CD4-positive, alpha-beta T cell treated with Interleukin-21 for 1 hour (primary cell): ENCODE measurements around the gene B3GAT2.

Source experiments
- DNase-seq: peaks from one replicate; pipeline ENCODE4 v3.0.0-alpha.2; 2020

B3GAT2 gene

DNA sequence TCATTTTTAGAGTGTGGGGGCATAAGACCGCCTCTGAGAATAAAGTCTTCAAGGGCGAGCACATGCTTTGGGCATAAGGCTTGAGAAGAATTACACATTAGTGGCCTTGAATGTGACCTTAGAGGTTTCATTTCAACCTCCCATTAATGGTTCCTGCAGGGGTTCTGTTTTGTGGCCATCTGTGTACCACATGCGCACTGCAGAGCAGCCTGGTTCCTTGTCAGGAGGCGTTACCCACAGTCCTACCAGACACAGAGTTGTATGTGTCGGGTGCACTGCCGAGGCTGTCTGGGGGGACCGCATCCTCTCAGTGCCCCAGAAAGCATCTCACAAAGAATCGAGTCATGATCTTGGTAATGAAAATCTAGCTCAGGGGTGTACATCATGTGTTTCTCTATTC is 115.7 kb downstream of the B3GAT2 start:
- DNase-seq, result no peak

DNA sequence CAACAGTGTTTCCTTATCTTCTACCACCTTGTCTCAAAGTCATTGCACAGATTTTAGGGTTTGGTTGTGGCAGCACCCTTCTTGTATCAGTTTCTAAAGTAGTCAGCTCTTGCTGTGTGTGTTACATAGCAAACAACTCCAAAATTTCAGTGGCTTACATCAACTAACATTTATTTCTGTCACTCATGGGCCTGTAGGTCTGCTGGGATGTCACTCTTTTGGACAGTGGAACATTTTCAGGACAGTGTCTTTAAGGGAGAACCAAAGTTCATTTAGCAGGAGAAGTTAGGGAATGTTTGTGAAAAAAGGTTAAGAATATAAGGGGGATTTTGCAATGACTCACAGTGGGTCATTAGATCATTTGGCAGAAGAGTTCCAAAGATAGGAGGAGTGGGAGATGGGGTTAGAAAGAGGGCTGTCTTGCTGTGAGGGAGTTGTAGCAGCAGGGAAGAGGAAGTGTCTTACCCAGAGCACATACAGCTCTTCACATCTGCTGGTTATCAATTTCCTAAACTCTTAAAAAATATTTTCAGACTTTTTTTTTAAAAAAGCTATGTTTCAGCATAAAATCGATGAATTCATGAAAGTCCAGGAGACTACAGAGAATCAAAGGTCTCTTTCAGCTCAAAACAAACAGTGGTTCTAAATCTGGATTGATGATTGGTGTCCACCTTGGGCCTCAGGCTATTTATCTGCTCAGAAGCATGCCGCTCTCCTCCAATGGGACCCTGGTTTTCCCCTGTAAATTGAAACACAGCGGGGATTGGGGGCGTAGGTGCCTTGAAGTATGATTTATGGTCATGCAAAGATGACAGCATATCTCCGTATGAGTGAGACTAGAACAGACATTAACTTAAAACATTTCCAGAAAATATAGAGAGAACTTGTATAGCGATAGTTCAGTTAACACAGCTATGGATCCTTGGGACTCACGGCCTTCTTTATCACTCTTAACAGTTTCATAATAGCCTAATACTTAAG is 117.3 kb downstream of the B3GAT2 start:
- no peak for DNase-seq

DNA sequence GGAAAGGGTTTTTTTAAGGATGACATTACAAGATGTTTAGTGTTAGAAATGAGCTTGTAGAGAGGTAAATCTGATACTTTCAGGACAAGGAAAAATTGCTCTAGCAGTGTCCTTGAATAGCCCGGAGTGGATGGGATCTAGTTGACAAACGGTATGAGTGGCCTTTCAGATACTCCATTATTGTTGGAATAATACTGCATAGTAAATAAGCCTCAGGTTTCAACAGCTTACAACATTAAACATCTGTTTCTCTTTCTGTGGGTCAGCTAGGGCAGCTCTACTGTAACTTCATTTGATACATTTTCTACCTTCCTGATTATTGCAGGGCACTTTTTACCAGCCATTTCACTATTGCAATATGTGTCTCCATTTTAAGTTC is 118.0 kb downstream of the B3GAT2 start:
- no peak for DNase-seq

DNA sequence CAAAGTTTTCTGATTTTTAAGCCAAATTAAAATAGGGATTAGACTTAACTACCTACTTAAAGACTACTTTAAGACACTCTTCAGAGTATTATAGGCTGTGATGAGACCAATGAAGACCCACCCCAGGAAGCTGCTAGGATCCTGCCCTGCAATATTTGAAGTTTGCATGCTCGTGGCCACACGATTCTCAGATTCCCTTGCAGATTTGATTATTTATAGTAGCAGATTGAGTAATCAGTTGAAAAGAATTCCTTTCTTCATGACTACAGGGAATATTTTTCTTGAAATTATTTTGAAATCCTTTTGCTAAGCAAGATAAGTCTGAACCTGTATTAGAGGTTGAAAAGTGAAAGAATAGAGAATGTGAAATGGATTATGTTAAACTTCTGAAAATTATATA is 122.3 kb downstream of the B3GAT2 start:
- no peak for DNase-seq

DNA sequence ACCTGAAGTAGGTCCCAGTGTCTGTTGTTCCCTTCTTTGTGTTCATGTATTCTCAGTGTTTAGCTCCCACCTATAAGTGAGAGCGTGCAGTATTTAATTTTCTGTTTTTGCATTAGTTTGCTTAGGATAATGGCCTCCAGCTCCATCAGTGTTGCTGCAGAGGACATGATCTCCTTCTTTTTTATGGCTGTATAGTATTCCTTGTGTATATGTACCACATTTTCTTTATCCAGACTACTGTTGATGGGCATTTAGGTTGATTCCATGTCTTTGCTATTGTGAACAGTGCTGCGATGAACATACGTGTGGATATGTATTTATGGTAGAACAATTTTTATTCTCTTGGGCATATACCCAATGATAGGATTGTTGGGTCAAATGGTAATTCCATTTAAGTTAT is 125.4 kb downstream of the B3GAT2 start:
- no peak for DNase-seq

DNA sequence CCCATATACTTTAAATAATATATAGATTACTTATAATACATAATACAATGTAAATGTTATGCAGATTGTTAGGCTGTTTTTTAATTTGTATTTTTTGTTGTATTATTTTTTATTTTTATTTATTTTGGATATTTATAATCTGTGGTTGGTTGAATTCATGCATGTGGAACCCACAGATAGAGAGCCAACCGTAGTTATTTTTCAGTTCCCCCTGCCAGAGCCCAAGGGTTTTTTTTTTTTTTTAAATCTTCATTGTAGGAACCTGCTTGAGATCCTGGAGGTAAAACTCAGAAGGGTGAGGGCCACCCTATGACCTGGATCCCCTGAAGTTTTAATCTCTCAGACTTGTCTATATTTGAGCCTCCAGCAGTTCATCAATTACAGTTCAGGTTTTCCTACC is 133.2 kb downstream of the B3GAT2 start:
- no peak for DNase-seq

DNA sequence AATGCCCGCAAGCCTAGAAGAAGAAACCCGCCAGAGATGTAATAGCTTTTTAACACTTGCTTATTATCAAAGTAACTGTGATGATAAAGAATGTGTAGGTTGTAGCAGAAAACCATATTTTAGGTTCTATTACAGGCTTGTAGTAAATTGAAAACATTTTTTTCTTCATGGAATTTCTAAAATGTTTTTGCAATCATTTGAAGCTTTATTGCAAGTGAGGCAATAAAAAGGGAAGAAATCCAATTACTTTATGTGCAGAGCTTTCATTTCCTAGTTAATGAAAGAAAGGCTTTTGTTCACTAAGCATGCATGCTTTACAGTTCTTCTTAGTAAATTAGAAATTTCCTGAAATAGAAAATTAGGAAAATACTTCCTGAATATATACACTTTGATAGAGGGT is 135.1 kb downstream of the B3GAT2 start:
- DNase-seq, result no peak

DNA sequence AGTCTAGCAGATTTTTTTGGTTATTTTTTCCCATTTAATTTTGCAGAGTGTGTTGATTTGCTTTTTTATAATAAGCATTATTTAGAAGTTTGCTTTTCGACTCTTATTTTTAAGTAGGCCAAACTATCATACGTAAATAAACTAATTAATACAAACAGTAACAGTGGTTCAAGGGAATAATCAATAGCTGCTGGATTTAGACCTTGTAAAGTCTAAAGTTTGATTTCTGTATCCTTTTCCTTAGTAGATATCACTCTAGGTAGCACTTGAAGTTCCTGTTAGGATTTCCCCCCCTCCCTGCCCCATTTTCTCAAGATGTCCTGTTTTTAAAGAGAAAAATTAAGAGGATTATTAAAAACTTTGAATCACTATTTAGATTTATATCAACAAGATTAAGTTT is 136.1 kb downstream of the B3GAT2 start:
- no peak for DNase-seq

DNA sequence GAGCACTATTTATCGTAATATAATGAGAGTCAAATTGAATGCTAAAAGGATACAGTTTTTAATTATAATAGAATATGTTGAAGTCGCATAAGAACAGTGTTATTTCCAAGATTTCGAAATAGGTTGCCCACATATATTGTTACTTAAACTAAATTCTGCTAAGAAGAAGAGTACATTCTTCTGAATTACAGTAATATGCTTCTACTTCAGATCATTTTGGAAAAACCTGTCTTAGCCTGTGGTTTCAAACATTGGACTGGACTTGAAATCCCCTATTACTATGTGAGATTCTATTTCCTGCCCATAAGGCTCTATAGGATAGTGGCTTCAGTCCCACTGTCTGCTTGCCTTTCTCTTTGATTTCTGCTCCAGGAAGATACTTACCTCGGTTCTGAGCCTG is 137.2 kb downstream of the B3GAT2 start:
- no peak for DNase-seq

DNA sequence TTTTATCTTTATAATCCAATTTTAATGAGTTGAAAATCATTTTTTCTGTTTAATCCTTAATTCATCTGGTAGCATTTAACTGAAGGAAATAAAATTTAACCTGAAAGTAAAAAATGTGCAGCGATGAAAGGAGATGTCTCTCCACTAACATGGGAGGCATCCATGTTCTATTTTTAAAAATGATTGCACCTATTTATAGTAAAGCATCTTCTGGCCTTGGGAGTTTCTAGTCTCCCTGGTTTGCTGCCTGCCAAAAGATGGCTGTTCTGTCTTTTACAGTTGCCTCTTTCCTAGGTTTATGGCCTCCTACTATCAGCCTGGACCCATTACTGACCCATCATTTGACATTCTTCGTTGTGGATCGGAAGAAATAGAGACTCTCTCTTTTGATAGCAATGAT is 143.0 kb downstream of the B3GAT2 start:
- no peak for DNase-seq

DNA sequence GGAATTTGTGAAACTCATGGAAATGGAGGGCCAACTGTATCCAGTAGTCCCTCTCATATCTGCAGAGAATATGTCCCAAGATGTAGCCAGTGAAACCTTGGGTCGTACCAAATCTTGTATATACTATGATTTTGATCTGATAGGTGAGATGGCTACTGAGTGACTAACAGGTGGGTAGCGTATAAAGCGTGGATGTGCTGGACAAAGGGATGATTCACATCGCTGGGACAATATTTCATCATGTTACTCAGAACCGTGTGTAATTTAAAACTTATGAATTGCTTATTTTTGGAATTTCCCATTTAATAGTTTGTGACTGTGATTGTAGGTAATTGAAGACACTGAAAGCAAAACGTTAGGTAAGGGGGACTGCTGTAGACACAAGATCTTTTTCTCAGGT is 145.1 kb downstream of the B3GAT2 start:
- no peak for DNase-seq
